Lung microvascular endothelial cell (primary cell): Measurements from ENCODE around the gene ADGRL3. TPM values are rescaled to one million over a fixed set of nuclear protein-coding genes. Genes with fewer than 3 reads are reported as not detected.
"Not testable (repeated sequence)": the region's sequence is repeated elsewhere in the genome, so short reads cannot be mapped to it uniquely, and the experiment has no call there.

Experiments
- DNase-seq, 2 donors: peaks; one replicate each; pipeline versions ENCODE4 v3.0.0 to v3.0.0-alpha.2; 2010; ENCODE audit warnings: low read depth in 2 of 2
- total RNA-seq: library from RNA; depleted of rRNA; stranded (reverse); fragments of >200 nt; gene quantifications from 2 replicates; pipeline ENCODE4 v1.2.1, GENCODE V29; 2014

Gene ADGRL3
- total RNA-seq, 1 donor from 2014 or later: 1.6 TPM

GRCh38 chr4:61493041-61493440 is 292.9 kb downstream of the ADGRL3 start:
- no peak for DNase-seq

GRCh38 chr4:61493470-61493869 is 293.3 kb downstream of the ADGRL3 start:
- DNase-seq: no peak

GRCh38 chr4:61500883-61501282 is 300.8 kb downstream of the ADGRL3 start:
- no peak for DNase-seq

GRCh38 chr4:61501812-61502211 is 301.7 kb downstream of the ADGRL3 start:
- DNase-seq: no peak

- no peak for DNase-seq
Measured at GRCh38 chr4:61505773-61506685, 305.9 kb downstream of the ADGRL3 start.

- no peak for DNase-seq
Measured at GRCh38 chr4:61507091-61507490, 307.0 kb downstream of the ADGRL3 start.

GRCh38 chr4:61509721-61510241 is 309.7 kb downstream of the ADGRL3 start:
- DNase-seq: not testable (repeated sequence)

- DNase-seq: no peak
Measured at GRCh38 chr4:61511716-61512488, 311.8 kb downstream of the ADGRL3 start.

GRCh38 chr4:61514991-61515390 is 314.9 kb downstream of the ADGRL3 start:
- DNase-seq: no peak

- DNase-seq: no peak
Measured at GRCh38 chr4:61517144-61517543, 317.0 kb downstream of the ADGRL3 start.

- no peak for DNase-seq
Measured at GRCh38 chr4:61520166-61520565, 320.0 kb downstream of the ADGRL3 start.

- DNase-seq: no peak
Measured at GRCh38 chr4:61520681-61521160, 320.6 kb downstream of the ADGRL3 start.

- DNase-seq: no peak
Measured at GRCh38 chr4:61521451-61521850, 321.3 kb downstream of the ADGRL3 start.

GRCh38 chr4:61522312-61522711 is 322.2 kb downstream of the ADGRL3 start:
- DNase-seq: no peak

- no peak for DNase-seq
Measured at GRCh38 chr4:61527888-61528287, 327.8 kb downstream of the ADGRL3 start.

- DNase-seq: no peak
Measured at GRCh38 chr4:61528595-61528994, 328.5 kb downstream of the ADGRL3 start.

GRCh38 chr4:61531188-61531587 is 331.1 kb downstream of the ADGRL3 start:
- DNase-seq: no peak

GRCh38 chr4:61532336-61533000 is 332.3 kb downstream of the ADGRL3 start:
- no peak for DNase-seq

- DNase-seq: no peak
Measured at GRCh38 chr4:61533140-61533539, 333.0 kb downstream of the ADGRL3 start.

- no peak for DNase-seq
Measured at GRCh38 chr4:61540944-61541343, 340.8 kb downstream of the ADGRL3 start.

- DNase-seq: no peak
Measured at GRCh38 chr4:61541459-61541858, 341.3 kb downstream of the ADGRL3 start.

GRCh38 chr4:61543976-61544375 is 343.9 kb downstream of the ADGRL3 start:
- no peak for DNase-seq
